ENCODE results near the gene DRAM2. TPM values are rescaled to one million over a fixed set of nuclear protein-coding genes. Genes with fewer than 3 reads are reported as not detected.

DRAM2 gene
- total and polyA plus RNA-seq, 9 of the 15 experiments (the other 6 are each of a cell fraction or from before 2014, with no cell fraction given) = 29.0 to 161 (median 53.5) TPM

GRCh38 chr1:111151838-111152237 lies 11.9 kb upstream of the DRAM2 start:
- Histone ChIP-seq H3K27ac (ENCODE audit: extremely low read depth, low read depth, low read length) (no peak overlapping the region), H3K4me2 (ENCODE audit: insufficient read depth, low read length) (no peak overlapping the region), H4K20me1 (replicated peaks; ENCODE audit: control insufficient read depth, insufficient read depth, low read length) (peaks cover 7% of the 10 kb centered on the region; the same call in 1 of the 2 replicates), H3K79me2 (ENCODE audit: control insufficient read depth, insufficient read depth, low read length) (peaks cover 86% of the 10 kb centered on the region), H3K9me3 (replicated peaks; ENCODE audit: control insufficient read depth, insufficient read depth, low read depth, low read length) (no peaks in the 10 kb centered on the region), H3K36me3 (ENCODE audit: control insufficient read depth, insufficient read depth, low read length) (peaks cover 87% of the 10 kb centered on the region), H3K9ac (ENCODE audit: insufficient read depth in 1 of 2, low read depth in 2 of 2, low read length in 2 of 2) (no peak overlapping the region), H2AFZ (ENCODE audit: low read depth, low read length) (no peak overlapping the region), H3K4me1 (replicated peaks in 1 of 2; ENCODE audit: control insufficient read depth in 2 of 2, insufficient read depth in 2 of 2, low read length in 2 of 2) (no peaks in the 10 kb centered on the region), H3K27me3 (ENCODE audit: control insufficient read depth in 2 of 2, insufficient read depth in 2 of 2, low read length in 2 of 2) (no peaks in the 10 kb centered on the region), H3K4me3 (no peak overlapping the region), H3K9me1 (ENCODE audit: control insufficient read depth, insufficient read depth, low read length) (peaks cover 2% of the 10 kb centered on the region)
- ATAC-seq (no peak), DNase-seq (ENCODE audit: extremely low read depth in 1 of 4, low spot score in 3 of 4) (no peak), FAIRE-seq (no peak)
- 68% methylated on average over 3 of the region's 3 CpGs for WGBS (ENCODE audit: insufficient coverage, low coverage, missing lambda C conversion rate)
- in situ Hi-C loops (cut with MboI) = no loop called here
- no peak for TF ChIP-seq RNF2 (IDR thresholded peaks at IDR 0.05)
- TF ChIP-seq CBX5 (IDR thresholded peaks at IDR 0.05; ENCODE audit: borderline replicate concordance, low read depth) = no peak
- no peak for TF ChIP-seq YY1 (IDR thresholded peaks at IDR 0.05; ENCODE audit: borderline replicate concordance in 1 of 3, control insufficient read depth in 1 of 3, extremely low read depth in 1 of 3, insufficient read depth in 3 of 3, insufficient read length in 1 of 3, insufficient replicate concordance in 2 of 3, low read depth in 1 of 3, low read length in 2 of 3)
- no peak for TF ChIP-seq ZNF398 (CRISPR knock-in tag; IDR thresholded peaks at IDR 0.05)
- no TSS peak for BruUV-seq (replicated peaks)
- ChIA-PET CTCF (ENCODE audit: low intra/inter-chr PET ratio) (no interaction called here), POLR2A (interaction anchor here (3.4 kb wide), 1 partner anchor 10 kb away, joined by 20 read pairs; no protein-coding TSS in a partner anchor)
- intact Hi-C loops (cut with micrococcal nuclease) = no loop called here

Measured in K562 (cell line).